Endothelial cell (in vitro differentiated cells): ENCODE measurements around the gene METTL23. TPM values are rescaled to one million over a fixed set of nuclear protein-coding genes. Genes with fewer than 3 reads are reported as not detected.

Source experiments
- DNase-seq: peaks from one replicate; pipeline ENCODE4 v3.0.0; 2021; ENCODE audit warnings: low spot score
- H3K27ac Mint-ChIP-seq: one replicate; pipeline ENCODE4 v1.8.0; 2021; ENCODE audit warnings: mixed read lengths, inconsistent platforms; ENCODE audit not compliant: unreplicated experiment
- H3K27me3 Mint-ChIP-seq: one replicate; pipeline ENCODE4 v1.8.0; 2021; ENCODE audit warnings: mild to moderate bottlenecking, moderate library complexity, mixed read lengths, inconsistent platforms; ENCODE audit not compliant: unreplicated experiment
- H3K36me3 Mint-ChIP-seq: one replicate; pipeline ENCODE4 v1.8.0; 2021; ENCODE audit warnings: mild to moderate bottlenecking, low read depth, mixed read lengths, inconsistent platforms; ENCODE audit not compliant: unreplicated experiment
- H3K4me1 Mint-ChIP-seq: one replicate; pipeline ENCODE4 v1.8.0; 2021; ENCODE audit warnings: mild to moderate bottlenecking, mixed read lengths, inconsistent platforms; ENCODE audit not compliant: unreplicated experiment
- H3K4me3 Mint-ChIP-seq: one replicate; pipeline ENCODE4 v1.8.0; 2021; ENCODE audit warnings: mild to moderate bottlenecking, mixed read lengths, inconsistent platforms; ENCODE audit not compliant: unreplicated experiment
- H3K9me3 Mint-ChIP-seq: one replicate; pipeline ENCODE4 v1.8.0; 2021; ENCODE audit warnings: mixed read lengths, inconsistent platforms; ENCODE audit not compliant: unreplicated experiment
- CTCF ChIP-seq: fragments of 200-600 bp; sonication (generic); IDR thresholded peaks from one replicate; pipeline ENCODE4 v1.5.0; 2021; ENCODE audit warnings: antibody characterized with exemption; ENCODE audit not compliant: unreplicated experiment
- total RNA-seq: library from RNA; stranded (reverse); fragmentation: NEBNext Ultra II Directional; extraction: Animal tissue kit (Norgen Biotek cat#: 25700); gene quantifications from one replicate; pipeline ENCODE4 v1.2.1, GENCODE V29; 2021; ENCODE audit not compliant: unreplicated experiment

METTL23 gene
- total RNA-seq, 1 donor from 2014 or later: 30.5 TPM

- DNase-seq: no peak
- Mint-ChIP-seq H3K4me1 (peaks cover 8% of the 10 kb centered on the region), H3K27me3 (peaks cover 3% of the 10 kb centered on the region), H3K4me3 (no peak overlapping the region), H3K36me3 (no peaks in the 10 kb centered on the region), H3K27ac (no peak overlapping the region), H3K9me3 (no peaks in the 10 kb centered on the region)
- no peak for TF ChIP-seq CTCF
These were observed 26.4 kb upstream of the METTL23 start for GRCh38 chr17:76700270-76700616.

GRCh38 chr17:76700617-76701470, 25.8 kb upstream of the METTL23 start:
- H3K4me3 Mint-ChIP-seq: peak overlapping the region; percentile 9
- peaks cover 3% of the 10 kb centered on the region for H3K27me3 Mint-ChIP-seq
- H3K27ac Mint-ChIP-seq: no peak overlapping the region
- no peak for DNase-seq
- no peaks in the 10 kb centered on the region for H3K9me3 Mint-ChIP-seq
- TF ChIP-seq CTCF: no peak
- H3K36me3 Mint-ChIP-seq: no peaks in the 10 kb centered on the region
- H3K4me1 Mint-ChIP-seq: peaks cover 8% of the 10 kb centered on the region

GRCh38 chr17:76701471-76701967, 25.1 kb upstream of the METTL23 start:
- TF ChIP-seq CTCF: no peak
- peaks cover 3% of the 10 kb centered on the region for H3K27me3 Mint-ChIP-seq
- H3K36me3 Mint-ChIP-seq: no peaks in the 10 kb centered on the region
- H3K9me3 Mint-ChIP-seq: no peaks in the 10 kb centered on the region
- no peak overlapping the region for H3K27ac Mint-ChIP-seq
- peaks cover 8% of the 10 kb centered on the region for H3K4me1 Mint-ChIP-seq
- no peak for DNase-seq
- peak overlapping the region; percentile 9 for H3K4me3 Mint-ChIP-seq

- Mint-ChIP-seq H3K4me3 (no peak overlapping the region), H3K27me3 (peaks cover 3% of the 10 kb centered on the region), H3K9me3 (no peaks in the 10 kb centered on the region), H3K4me1 (peaks cover 8% of the 10 kb centered on the region), H3K27ac (no peak overlapping the region), H3K36me3 (no peaks in the 10 kb centered on the region)
- DNase-seq: no peak
- TF ChIP-seq CTCF: no peak
These were observed 24.6 kb upstream of the METTL23 start for GRCh38 chr17:76702076-76702475.

GRCh38 chr17:76702941-76703637, 23.6 kb upstream of the METTL23 start:
- Mint-ChIP-seq H3K36me3 (no peaks in the 10 kb centered on the region), H3K27me3 (peaks cover 3% of the 10 kb centered on the region), H3K27ac (no peak overlapping the region), H3K4me3 (no peak overlapping the region), H3K4me1 (peaks cover 8% of the 10 kb centered on the region), H3K9me3 (no peaks in the 10 kb centered on the region)
- no peak for DNase-seq
- TF ChIP-seq CTCF: no peak
